IPS-18c (cell line): ENCODE measurements around the gene ABCB11.
"Not testable (repeated sequence)": the region's sequence is repeated elsewhere in the genome, so short reads cannot be mapped to it uniquely, and the experiment has no call there.

ENCODE experiments used
- H3K4me3 ChIP-seq: 2 replicates; pipeline ENCODE4 v1.7.0; 2013; ENCODE audit warnings: low read depth, mild to moderate bottlenecking, low read length, moderate library complexity; ENCODE audit not compliant: insufficient read depth
- H3K9me3 ChIP-seq: one replicate; pipeline ENCODE4 v1.6.1; 2013; ENCODE audit warnings: mild to moderate bottlenecking, low read length, moderate library complexity; ENCODE audit not compliant: control insufficient read depth, insufficient read depth

Gene ABCB11

GRCh38 chr2:169031202-169031601 lies at the start of gene ABCB11:
ABCB11 (minus strand) TSS chr2:169031324; CDS start chr2:169018125, 13,199 bp downstream.
- H3K9me3 ChIP-seq: no peaks in the 10 kb centered on the region
- H3K4me3 ChIP-seq: no peak within 1 kb of the TSS

- Histone ChIP-seq H3K9me3 (no peaks in the 10 kb centered on the region), H3K4me3 (no peak overlapping the region)
Observed at GRCh38 chr2:169080250-169081069, 49.3 kb upstream of the ABCB11 start.

GRCh38 chr2:169077674-169078240 lies 46.6 kb upstream of the ABCB11 start:
- no peak overlapping the region for H3K4me3 ChIP-seq

GRCh38 chr2:169073963-169074751 lies 43.0 kb upstream of the ABCB11 start:
- no peaks in the 10 kb centered on the region for H3K9me3 ChIP-seq
- no peak overlapping the region for H3K4me3 ChIP-seq

More at GRCh38 chr2:169077674-169078240, 46.6 kb upstream of the ABCB11 start:
- H3K9me3 ChIP-seq: no peaks in the 10 kb centered on the region

GRCh38 chr2:169073211-169073962 lies 42.3 kb upstream of the ABCB11 start:
- H3K9me3 ChIP-seq: no peaks in the 10 kb centered on the region

GRCh38 chr2:169072163-169072925 lies 41.2 kb upstream of the ABCB11 start:
- Histone ChIP-seq H3K9me3 (no peaks in the 10 kb centered on the region), H3K4me3 (no peak overlapping the region)

More at GRCh38 chr2:169073211-169073962, 42.3 kb upstream of the ABCB11 start:
- no peak overlapping the region for H3K4me3 ChIP-seq

- H3K9me3 ChIP-seq: no peaks in the 10 kb centered on the region
- H3K4me3 ChIP-seq: no peak overlapping the region
Observed at GRCh38 chr2:169071455-169071854, 40.3 kb upstream of the ABCB11 start.

- Histone ChIP-seq H3K9me3 (no peaks in the 10 kb centered on the region), H3K4me3 (no peak overlapping the region)
Observed at GRCh38 chr2:169069833-169070232, 38.7 kb upstream of the ABCB11 start.

- Histone ChIP-seq H3K9me3 (no peaks in the 10 kb centered on the region), H3K4me3 (no peak within 1 kb of the TSS)
Observed at GRCh38 chr2:169069341-169069740, 38.2 kb upstream of the ABCB11 start, which contains the start of gene DHRS9. DHRS9 (plus strand) TSS chr2:169069563; CDS start chr2:169081582, 12,019 bp downstream.

- Histone ChIP-seq H3K4me3 (no peak overlapping the region), H3K9me3 (no peaks in the 10 kb centered on the region)
Observed at GRCh38 chr2:169066897-169067296, 35.8 kb upstream of the ABCB11 start.

- no peak overlapping the region for H3K4me3 ChIP-seq
Observed at GRCh38 chr2:169065864-169066517, 34.9 kb upstream of the ABCB11 start.

GRCh38 chr2:169065422-169065821 lies 34.3 kb upstream of the ABCB11 start:
- no peaks in the 10 kb centered on the region for H3K9me3 ChIP-seq
- no peak overlapping the region for H3K4me3 ChIP-seq

More at GRCh38 chr2:169065864-169066517, 34.9 kb upstream of the ABCB11 start:
- no peaks in the 10 kb centered on the region for H3K9me3 ChIP-seq

- not testable (repeated sequence) for H3K4me3 ChIP-seq, H3K9me3 ChIP-seq
Observed at GRCh38 chr2:169064199-169064598, 33.1 kb upstream of the ABCB11 start.

- not testable (repeated sequence) for H3K4me3 ChIP-seq, H3K9me3 ChIP-seq
Observed at GRCh38 chr2:169054575-169054974, 23.5 kb upstream of the ABCB11 start.

GRCh38 chr2:169050476-169051240 lies 19.5 kb upstream of the ABCB11 start:
- H3K9me3 ChIP-seq: no peaks in the 10 kb centered on the region
- H3K4me3 ChIP-seq: no peak overlapping the region
